Stimulated activated CD4-positive, alpha-beta T cell treated with anti-CD3 and anti-CD28 coated beads, Interleukin-2, amount 100 ng/mL, for 48 hours (primary cell): ENCODE data around the gene SLC4A2.
"Not testable (repeated sequence)": the region's sequence is repeated elsewhere in the genome, so short reads cannot be mapped to it uniquely, and the experiment has no call there.

ENCODE experiments used
- DNase-seq, 2 donors: peaks; one replicate each; pipeline ENCODE4 v3.0.0-alpha.2; 2020

The SLC4A2 gene, protein sequence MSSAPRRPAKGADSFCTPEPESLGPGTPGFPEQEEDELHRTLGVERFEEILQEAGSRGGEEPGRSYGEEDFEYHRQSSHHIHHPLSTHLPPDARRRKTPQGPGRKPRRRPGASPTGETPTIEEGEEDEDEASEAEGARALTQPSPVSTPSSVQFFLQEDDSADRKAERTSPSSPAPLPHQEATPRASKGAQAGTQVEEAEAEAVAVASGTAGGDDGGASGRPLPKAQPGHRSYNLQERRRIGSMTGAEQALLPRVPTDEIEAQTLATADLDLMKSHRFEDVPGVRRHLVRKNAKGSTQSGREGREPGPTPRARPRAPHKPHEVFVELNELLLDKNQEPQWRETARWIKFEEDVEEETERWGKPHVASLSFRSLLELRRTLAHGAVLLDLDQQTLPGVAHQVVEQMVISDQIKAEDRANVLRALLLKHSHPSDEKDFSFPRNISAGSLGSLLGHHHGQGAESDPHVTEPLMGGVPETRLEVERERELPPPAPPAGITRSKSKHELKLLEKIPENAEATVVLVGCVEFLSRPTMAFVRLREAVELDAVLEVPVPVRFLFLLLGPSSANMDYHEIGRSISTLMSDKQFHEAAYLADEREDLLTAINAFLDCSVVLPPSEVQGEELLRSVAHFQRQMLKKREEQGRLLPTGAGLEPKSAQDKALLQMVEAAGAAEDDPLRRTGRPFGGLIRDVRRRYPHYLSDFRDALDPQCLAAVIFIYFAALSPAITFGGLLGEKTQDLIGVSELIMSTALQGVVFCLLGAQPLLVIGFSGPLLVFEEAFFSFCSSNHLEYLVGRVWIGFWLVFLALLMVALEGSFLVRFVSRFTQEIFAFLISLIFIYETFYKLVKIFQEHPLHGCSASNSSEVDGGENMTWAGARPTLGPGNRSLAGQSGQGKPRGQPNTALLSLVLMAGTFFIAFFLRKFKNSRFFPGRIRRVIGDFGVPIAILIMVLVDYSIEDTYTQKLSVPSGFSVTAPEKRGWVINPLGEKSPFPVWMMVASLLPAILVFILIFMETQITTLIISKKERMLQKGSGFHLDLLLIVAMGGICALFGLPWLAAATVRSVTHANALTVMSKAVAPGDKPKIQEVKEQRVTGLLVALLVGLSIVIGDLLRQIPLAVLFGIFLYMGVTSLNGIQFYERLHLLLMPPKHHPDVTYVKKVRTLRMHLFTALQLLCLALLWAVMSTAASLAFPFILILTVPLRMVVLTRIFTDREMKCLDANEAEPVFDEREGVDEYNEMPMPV

DNA sequence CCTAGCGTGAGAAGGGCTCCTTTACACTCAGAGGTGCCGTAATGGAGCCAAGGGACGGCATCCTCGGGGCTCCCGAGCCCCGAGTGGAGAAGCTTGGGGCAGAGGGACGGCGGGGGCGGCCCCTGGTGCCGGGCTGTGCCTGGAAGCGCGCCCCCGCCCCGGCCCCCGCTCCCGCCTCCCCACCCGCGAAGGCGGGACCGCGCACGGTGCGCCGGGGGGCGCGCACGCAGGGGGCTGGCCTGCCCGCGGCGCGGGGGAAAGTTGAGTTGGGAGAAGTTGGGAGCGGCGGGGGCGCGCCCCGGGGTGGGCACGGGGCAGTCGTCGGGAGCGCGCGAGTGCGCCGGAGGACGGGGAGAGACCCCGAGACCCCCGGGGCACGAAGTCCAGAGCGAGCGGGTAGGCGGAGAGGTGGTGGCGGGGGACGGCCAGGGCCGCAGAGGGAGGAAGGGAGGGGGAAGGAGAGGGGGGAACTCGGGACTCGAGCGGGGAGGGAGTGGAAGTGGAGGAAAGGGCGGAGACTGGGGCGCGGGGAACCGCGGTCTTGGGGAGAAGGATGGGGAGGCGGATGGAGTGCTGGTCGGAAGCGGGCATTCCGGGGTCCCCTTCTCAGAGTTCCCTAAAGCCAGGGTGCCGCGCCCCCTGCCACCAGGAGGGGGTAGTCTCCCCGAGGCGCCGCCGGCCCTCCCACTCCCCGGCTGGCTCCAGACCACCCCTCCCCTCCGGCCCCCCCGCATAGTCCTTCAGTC is at the start of gene SLC4A2:
SLC4A2 (plus strand) TSS at position 223 of the 746 bp plus-strand sequence. CDS start 2,399 bp downstream, outside the sequence.
- peak; percentile 64 to 65 for DNase-seq

GRCh38 chr7:151010037-151010306 is 49.4 kb upstream of the SLC4A2 start:
- no peak for DNase-seq

GRCh38 chr7:151010307-151011096 is 48.9 kb upstream of the SLC4A2 start:
- DNase-seq = no peak

DNA sequence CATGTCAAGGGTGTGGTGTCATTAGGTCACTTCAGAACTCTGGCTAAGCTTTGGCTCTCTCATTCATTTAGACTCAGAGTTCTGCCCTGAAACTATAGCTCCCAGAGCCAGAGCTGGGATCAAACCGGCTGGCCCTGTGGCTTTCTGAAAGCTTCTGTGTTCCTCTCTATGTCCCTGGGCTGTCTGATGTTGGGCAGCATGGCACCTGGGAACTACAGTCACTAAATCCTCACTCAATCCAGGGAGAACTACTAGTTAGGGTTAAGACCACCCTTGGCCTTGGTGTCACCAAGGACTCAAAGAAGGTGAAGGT is 48.3 kb upstream of the SLC4A2 start:
- no peak for DNase-seq

GRCh38 chr7:151011616-151012015 is 47.8 kb upstream of the SLC4A2 start:
- DNase-seq = not testable (repeated sequence)

GRCh38 chr7:151012031-151012692 is 47.2 kb upstream of the SLC4A2 start:
- no peak for DNase-seq

DNA sequence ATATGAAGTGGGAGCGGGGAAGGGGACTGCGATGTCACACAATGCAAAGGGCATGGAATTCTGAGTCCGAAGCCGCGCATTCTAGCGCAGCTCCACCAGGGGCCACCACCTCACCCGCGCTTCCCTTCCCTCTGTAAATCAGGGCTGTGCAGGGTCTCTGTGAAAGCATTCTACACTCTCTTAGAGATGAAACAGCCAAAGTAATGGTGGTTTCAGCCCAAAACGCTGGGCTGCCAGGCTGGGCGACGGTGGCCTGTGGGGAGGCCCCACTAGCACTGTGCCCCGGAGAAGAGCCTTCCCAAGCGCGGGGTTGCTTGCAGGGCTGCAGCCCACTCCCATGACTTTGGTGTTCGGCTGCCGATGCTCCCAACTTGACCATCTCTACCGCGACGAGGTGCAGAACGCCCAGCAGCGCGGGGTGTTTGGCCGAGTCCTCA is 46.5 kb upstream of the SLC4A2 start:
- no peak for DNase-seq

GRCh38 chr7:151013356-151013732 is 46.0 kb upstream of the SLC4A2 start:
- DNase-seq = no peak

GRCh38 chr7:151013733-151014497 is 45.5 kb upstream of the SLC4A2 start:
- peak; percentile 77 for DNase-seq

- DNase-seq = no peak
Observed at GRCh38 chr7:151014950-151015349, 44.4 kb upstream of the SLC4A2 start.

GRCh38 chr7:151015967-151016366 is 43.4 kb upstream of the SLC4A2 start:
- DNase-seq = no peak

GRCh38 chr7:151016505-151016904 is 42.9 kb upstream of the SLC4A2 start:
- no peak for DNase-seq

- no peak for DNase-seq
Observed at GRCh38 chr7:151016942-151017341, 42.4 kb upstream of the SLC4A2 start.

DNA sequence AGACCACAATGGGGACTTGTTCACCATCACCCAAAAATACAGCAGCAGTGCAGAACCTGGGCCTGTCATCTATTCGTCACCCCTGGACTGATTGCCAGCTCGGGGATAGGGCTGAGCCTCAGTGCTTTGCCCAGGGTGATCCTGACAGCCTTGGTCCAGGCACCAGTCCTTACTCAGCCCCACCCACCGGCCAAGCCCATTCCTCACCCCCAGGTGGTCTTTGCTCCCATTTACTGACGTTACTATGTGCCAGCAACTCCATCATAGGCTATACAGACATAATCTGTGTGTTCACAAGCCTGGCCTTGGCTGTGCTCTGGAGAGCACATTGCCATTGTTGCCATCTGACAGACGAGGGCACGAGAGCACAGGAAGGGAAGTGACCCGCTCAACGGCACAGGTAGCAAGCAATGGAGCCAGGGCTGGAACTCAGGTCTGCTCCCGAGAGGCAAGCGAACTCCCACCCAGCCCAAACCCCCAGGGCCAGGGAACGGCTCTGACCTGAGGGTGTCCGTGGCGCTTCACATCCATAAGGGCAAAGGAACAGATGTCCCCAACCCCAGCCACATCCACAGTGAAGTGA is 41.9 kb upstream of the SLC4A2 start:
- no peak for DNase-seq

DNA sequence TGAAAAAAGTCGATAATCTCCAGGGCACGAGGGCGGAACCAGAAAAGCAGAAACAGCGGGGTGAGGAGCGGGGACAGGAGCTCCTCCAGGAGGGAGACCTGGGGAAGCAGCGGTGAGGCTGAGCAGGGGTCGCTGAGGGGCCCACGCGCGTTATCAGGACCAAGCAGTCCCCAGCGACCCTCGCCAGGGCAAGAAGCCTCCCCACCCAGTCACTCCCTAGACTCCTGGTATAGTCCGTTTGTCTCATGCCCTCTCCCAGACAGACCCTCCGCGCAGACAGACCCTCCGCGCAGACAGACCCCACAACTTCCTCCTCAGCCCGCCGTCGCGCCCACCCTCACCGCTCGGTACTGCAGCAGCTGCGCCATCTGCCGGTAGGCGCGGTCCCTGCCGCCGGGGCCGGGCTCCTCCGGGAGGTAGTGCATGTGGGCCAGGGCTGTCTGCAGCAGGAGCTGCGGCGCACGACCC is 41.4 kb upstream of the SLC4A2 start:
- peak; percentile 78 to 90 for DNase-seq

GRCh38 chr7:151018421-151019129 is 40.8 kb upstream of the SLC4A2 start:
- DNase-seq = no peak

DNA sequence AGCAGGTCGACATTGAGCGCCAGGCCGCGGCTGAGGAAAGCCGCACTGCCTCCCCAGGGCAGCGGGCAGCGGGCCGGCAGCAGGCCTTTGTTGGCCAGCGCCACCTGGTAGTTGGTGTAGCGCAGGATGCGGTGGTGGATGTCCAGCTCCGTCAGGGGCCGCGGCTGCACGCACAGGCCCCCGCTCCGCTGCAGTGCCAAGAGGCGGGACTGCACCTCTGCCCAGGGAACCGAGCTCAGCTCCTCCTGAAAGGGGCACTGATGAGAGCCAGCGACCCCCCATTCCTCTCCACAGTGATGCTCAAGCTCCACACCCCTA is 40.3 kb upstream of the SLC4A2 start:
- DNase-seq = no peak

DNA sequence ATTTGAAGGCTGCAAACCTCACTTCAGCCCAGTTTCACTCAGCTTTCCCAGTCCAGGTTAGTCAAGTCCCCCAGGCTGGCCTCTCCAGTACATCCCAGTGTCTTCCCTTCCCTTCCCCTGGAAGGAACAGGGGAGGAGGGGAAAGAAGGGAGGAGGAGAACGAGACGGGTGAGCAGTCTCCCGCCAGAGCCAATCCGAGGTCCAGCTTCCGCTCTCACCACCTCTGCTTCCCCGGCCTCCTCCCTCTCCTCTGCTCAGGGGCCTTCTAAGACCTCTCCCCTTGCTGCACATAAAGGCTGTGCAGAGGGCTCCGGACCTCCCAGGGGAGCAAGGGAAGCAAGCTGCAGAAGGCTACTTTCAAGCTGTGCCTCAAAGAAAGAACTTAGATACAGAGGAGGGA is 39.2 kb upstream of the SLC4A2 start:
- DNase-seq = no peak

- no peak for DNase-seq
Observed at GRCh38 chr7:151023232-151023631, 36.2 kb upstream of the SLC4A2 start.
